Ascending aorta (tissue), 2 donors: ENCODE data around the gene AOX1. TPM values are rescaled to one million over a fixed set of nuclear protein-coding genes. Genes with fewer than 3 reads are reported as not detected.
A peak's percentile ranks its signal among the peaks of the same experiment; 100 is the strongest.

Experiments used
- DNase-seq, 2 donors: peaks; one replicate each; pipeline ENCODE4 v3.0.0-alpha.2; 2019; ENCODE audit warnings: low spot score in 2 of 2
- H3K27ac ChIP-seq, 2 donors: fragments of 200-600 bp; sonication (generic); one replicate each; pipeline ENCODE4 v1.5.1; 2016 to 2017; ENCODE audit warnings: mild to moderate bottlenecking in 1 of 2
- H3K27me3 ChIP-seq: fragments of 200-600 bp; sonication (generic); one replicate; pipeline ENCODE4 v1.5.1; 2017
- H3K36me3 ChIP-seq, 2 donors: fragments of 200-600 bp; sonication (generic); one replicate each; pipeline ENCODE4 v1.5.1; 2016
- H3K4me1 ChIP-seq, 2 donors: fragments of 200-600 bp; sonication (generic); one replicate each; pipeline ENCODE4 v1.5.1; 2016 to 2017; ENCODE audit warnings: mild to moderate bottlenecking in 1 of 2
- H3K4me3 ChIP-seq, 2 donors: fragments of 200-600 bp; sonication (generic); one replicate each; pipeline ENCODE4 v1.5.1; 2016 to 2017; ENCODE audit warnings: mild to moderate bottlenecking in 1 of 2
- H3K9me3 ChIP-seq, 2 donors: fragments of 200-600 bp; sonication (generic); one replicate each; pipeline ENCODE4 v1.5.1; 2016
- intact Hi-C: fragments of 100-400 bp; cut with DNase I; formaldehyde crosslinking; loops from one replicate; pipeline ENCODE4 v1.15.1; 2023
- total RNA-seq: library from RNA; depleted of rRNA; stranded (reverse); fragments of >200 nt; gene quantifications from one replicate; pipeline ENCODE4 v1.1.0, GENCODE V29; 2016
- TF ChIP-seq, protein P1 (sequence below), 3 experiments: fragments of 200-600 bp in 2 of 3; fragments of 450-650 bp in 1 of 3; sonication (generic) in 2 of 3; IDR thresholded peaks; one replicate each; pipeline ENCODE4 v1.5.1; 2016 to 2019; ENCODE audit warnings: antibody characterized with exemption in 3 of 3, mild to moderate bottlenecking in 1 of 3, moderate library complexity in 1 of 3

AOX1 gene
- total RNA-seq, 1 donor from 2014 or later = 59.2 TPM

DNA sequence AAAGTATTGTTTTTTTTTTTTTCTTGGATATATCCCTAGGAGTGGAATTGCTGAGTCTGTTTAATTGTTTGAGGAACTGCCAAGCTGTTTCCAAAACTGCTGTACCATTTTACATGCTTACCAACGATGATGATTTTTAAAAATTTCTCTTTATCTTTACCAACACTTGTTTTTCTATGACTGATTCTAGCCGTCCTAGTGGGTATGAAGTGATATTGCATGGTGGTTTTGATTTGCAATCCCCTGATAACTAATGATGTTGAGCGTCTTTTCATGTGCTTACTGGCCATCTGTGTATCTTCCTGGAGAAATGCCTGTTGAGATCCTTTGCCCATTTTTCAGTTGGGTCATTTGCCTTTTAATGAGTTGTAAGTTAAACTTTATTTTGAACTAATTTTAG is 8.8 kb upstream of the AOX1 start:
- TF ChIP-seq, protein P1, sequence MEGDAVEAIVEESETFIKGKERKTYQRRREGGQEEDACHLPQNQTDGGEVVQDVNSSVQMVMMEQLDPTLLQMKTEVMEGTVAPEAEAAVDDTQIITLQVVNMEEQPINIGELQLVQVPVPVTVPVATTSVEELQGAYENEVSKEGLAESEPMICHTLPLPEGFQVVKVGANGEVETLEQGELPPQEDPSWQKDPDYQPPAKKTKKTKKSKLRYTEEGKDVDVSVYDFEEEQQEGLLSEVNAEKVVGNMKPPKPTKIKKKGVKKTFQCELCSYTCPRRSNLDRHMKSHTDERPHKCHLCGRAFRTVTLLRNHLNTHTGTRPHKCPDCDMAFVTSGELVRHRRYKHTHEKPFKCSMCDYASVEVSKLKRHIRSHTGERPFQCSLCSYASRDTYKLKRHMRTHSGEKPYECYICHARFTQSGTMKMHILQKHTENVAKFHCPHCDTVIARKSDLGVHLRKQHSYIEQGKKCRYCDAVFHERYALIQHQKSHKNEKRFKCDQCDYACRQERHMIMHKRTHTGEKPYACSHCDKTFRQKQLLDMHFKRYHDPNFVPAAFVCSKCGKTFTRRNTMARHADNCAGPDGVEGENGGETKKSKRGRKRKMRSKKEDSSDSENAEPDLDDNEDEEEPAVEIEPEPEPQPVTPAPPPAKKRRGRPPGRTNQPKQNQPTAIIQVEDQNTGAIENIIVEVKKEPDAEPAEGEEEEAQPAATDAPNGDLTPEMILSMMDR (IDR thresholded peaks at IDR 0.05) = no peak
- DNase-seq = no peak
- intact Hi-C loops = no loop called here

GRCh38 chr2:200578778-200579177 is 7.0 kb upstream of the AOX1 start:
- no peak overlapping the region for H3K27ac ChIP-seq
- TF ChIP-seq, protein P1 (IDR thresholded peaks at IDR 0.05) = peak; percentile 16 to 41 (median 20)
- no peak for DNase-seq
- H3K4me3 ChIP-seq = no peak overlapping the region
- H3K36me3 ChIP-seq = no peaks in the 10 kb centered on the region
- no peaks in the 10 kb centered on the region for H3K9me3 ChIP-seq
- intact Hi-C loops = loop anchor here (2.0 kb wide), 1 partner anchor 124 kb away; no protein-coding TSS in a partner anchor
- H3K27me3 ChIP-seq = no peaks in the 10 kb centered on the region
- no peaks in the 10 kb centered on the region for H3K4me1 ChIP-seq

More for the DNA sequence above, 8.8 kb upstream of the AOX1 start:
- H3K4me3 ChIP-seq = no peak overlapping the region
- no peaks in the 10 kb centered on the region for H3K36me3 ChIP-seq
- no peaks in the 10 kb centered on the region for H3K9me3 ChIP-seq
- H3K27ac ChIP-seq = no peak overlapping the region
- no peaks in the 10 kb centered on the region for H3K27me3 ChIP-seq
- no peaks in the 10 kb centered on the region for H3K4me1 ChIP-seq

DNA sequence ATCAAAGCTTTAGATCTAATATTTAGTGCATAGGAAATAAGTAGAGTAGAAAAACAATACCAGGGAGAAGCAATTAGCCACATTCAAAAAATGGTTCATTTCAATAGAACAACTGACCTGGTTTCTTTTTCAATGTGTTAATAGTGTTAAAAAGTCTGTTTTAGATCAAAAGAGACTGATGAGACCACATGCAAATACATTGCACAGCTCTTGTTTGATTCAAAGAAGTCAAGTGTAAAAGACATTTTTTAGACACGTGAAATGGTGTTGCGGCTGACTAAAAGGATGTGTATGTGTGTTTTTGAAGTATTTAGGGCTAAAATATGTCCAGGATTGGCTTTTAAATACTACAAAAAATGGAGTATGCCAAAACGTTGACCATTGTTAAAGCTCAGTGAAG is 1.2 kb upstream of the AOX1 start:
- Histone ChIP-seq H3K27ac (no peak overlapping the region), H3K9me3 (no peaks in the 10 kb centered on the region), H3K4me1 (peaks cover 0 to 3% of the 10 kb centered on the region in 2 donors), H3K27me3 (no peaks in the 10 kb centered on the region), H3K36me3 (no peaks in the 10 kb centered on the region), H3K4me3 (no peak overlapping the region)
- DNase-seq = no peak
- TF ChIP-seq, protein P1 (IDR thresholded peaks at IDR 0.05) = no peak
- intact Hi-C loops = loop anchor here (10.0 kb wide), 1 partner anchor 230 kb away; the partner anchor contains the start of gene BZW1

- TF ChIP-seq, protein P1 (IDR thresholded peaks at IDR 0.05) = no peak
- Histone ChIP-seq H3K36me3 (no peaks in the 10 kb centered on the region), H3K27me3 (no peaks in the 10 kb centered on the region), H3K9me3 (no peaks in the 10 kb centered on the region), H3K4me1 (peaks cover 0 to 3% of the 10 kb centered on the region in 2 donors), H3K27ac (peak overlapping the region; percentile 51 to 85), H3K4me3 (peak overlapping the region; percentile 66 to 74)
- no peak for DNase-seq
- intact Hi-C loops = loop anchor here (10.0 kb wide), 1 partner anchor 229 kb away; the partner anchor contains the start of gene BZW1
Observed at GRCh38 chr2:200585340-200585729, 479 bp upstream of the AOX1 start.

DNA sequence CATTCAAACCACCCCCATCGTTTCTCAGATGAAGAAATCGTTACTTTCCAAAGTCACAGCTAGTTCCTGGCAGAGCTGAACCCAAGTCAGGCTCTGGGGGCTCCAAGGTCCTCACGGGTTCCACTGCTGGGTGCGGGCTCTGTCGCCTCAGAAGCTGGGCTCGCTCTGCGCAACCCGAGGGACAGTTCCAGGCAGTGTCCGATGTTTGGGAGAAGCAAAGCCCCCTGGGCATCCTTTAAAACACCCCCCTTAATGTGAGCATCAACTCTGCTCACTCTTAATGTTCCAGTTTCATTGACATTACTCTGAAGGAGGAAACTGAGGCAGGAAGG is 796 bp downstream of the AOX1 start:
- peak overlapping the region; percentile 66 to 74 for H3K4me3 ChIP-seq
- peak overlapping the region; percentile 51 to 85 for H3K27ac ChIP-seq
- DNase-seq = no peak
- no peaks in the 10 kb centered on the region for H3K27me3 ChIP-seq
- TF ChIP-seq, protein P1 (IDR thresholded peaks at IDR 0.05) = no peak
- H3K9me3 ChIP-seq = no peaks in the 10 kb centered on the region
- no peaks in the 10 kb centered on the region for H3K36me3 ChIP-seq
- intact Hi-C loops = loop anchor here (10.0 kb wide), 1 partner anchor 228 kb away; the partner anchor contains the start of gene BZW1
- peaks cover 0 to 3% of the 10 kb centered on the region in 2 donors for H3K4me1 ChIP-seq
